GM23338 (cell line): Measurements from ENCODE around the gene LAMB1. TPM values are rescaled to one million over a fixed set of nuclear protein-coding genes. Genes with fewer than 3 reads are reported as not detected.

Experiments used
- ATAC-seq: fragments of 200-7000 bp; cut with Tn5 transposase; 3 replicates; pipeline ENCODE4 v1.9.1; 2020
- DNase-seq: peaks from one replicate; pipeline ENCODE4 v3.0.0-alpha.2; 2015; ENCODE audit warnings: low spot score
- H2AFZ ChIP-seq: fragments of 200-600 bp; sonication (generic); 2 replicates; pipeline ENCODE4 v1.8.0; 2016; ENCODE audit warnings: antibody characterized with exemption, mild to moderate bottlenecking, moderate library complexity
- H3F3A ChIP-seq: fragments of 200-600 bp; sonication (generic); replicated peaks from 2 replicates; pipeline ENCODE4 v1.8.0; 2017; ENCODE audit warnings: antibody characterized with exemption, mixed run types, low read depth
- H3K27ac ChIP-seq: fragments of 200-600 bp; sonication (generic); 2 replicates; pipeline ENCODE4 v1.6.1; 2016; ENCODE audit warnings: low read depth
- H3K27me3 ChIP-seq: fragments of 200-600 bp; sonication (generic); 2 replicates; pipeline ENCODE4 v1.8.0; 2016; ENCODE audit warnings: mild to moderate bottlenecking, mixed run types, moderate library complexity; ENCODE audit not compliant: insufficient read depth
- H3K36me3 ChIP-seq: fragments of 200-600 bp; sonication (generic); 2 replicates; pipeline ENCODE4 v1.8.0; 2016; ENCODE audit warnings: mild to moderate bottlenecking; ENCODE audit not compliant: insufficient read depth
- H3K4me1 ChIP-seq: fragments of 200-600 bp; sonication (generic); 2 replicates; pipeline ENCODE4 v1.8.0; 2016; ENCODE audit warnings: mild to moderate bottlenecking, moderate library complexity; ENCODE audit not compliant: insufficient read depth
- H3K4me2 ChIP-seq: fragments of 200-600 bp; sonication (generic); 2 replicates; pipeline ENCODE4 v1.7.1; 2017; ENCODE audit warnings: mixed run types
- H3K4me3 ChIP-seq: fragments of 200-600 bp; sonication (generic); 2 replicates; pipeline ENCODE4 v1.6.1; 2016; ENCODE audit warnings: mixed run types
- H3K79me2 ChIP-seq: fragments of 200-600 bp; sonication (generic); replicated peaks from 2 replicates; pipeline ENCODE4 v1.8.0; 2017; ENCODE audit warnings: mild to moderate bottlenecking; ENCODE audit not compliant: insufficient read depth
- H3K9me2 ChIP-seq: fragments of 200-600 bp; sonication (generic); 2 replicates; pipeline ENCODE4 v1.8.0; 2017; ENCODE audit not compliant: insufficient read depth
- H4K20me1 ChIP-seq: fragments of 200-600 bp; sonication (generic); replicated peaks from 2 replicates; pipeline ENCODE4 v1.8.0; 2017; ENCODE audit warnings: mild to moderate bottlenecking; ENCODE audit not compliant: insufficient read depth
- H3K27ac Mint-ChIP-seq: 2 replicates; pipeline ENCODE4 v1.8.0; 2020; ENCODE audit warnings: inconsistent platforms, mild to moderate bottlenecking, moderate library complexity, mixed read lengths
- H3K27me3 Mint-ChIP-seq: 3 replicates; pipeline ENCODE4 v1.8.0; 2022; ENCODE audit warnings: low read depth, mild to moderate bottlenecking, moderate library complexity, mixed read lengths, inconsistent platforms; ENCODE audit not compliant: insufficient read depth, poor library complexity
- H3K36me3 Mint-ChIP-seq: 3 replicates; pipeline ENCODE4 v1.8.0; 2021; ENCODE audit warnings: low read depth, mild to moderate bottlenecking, inconsistent platforms, moderate library complexity, mixed read lengths
- H3K4me1 Mint-ChIP-seq: 3 replicates; pipeline ENCODE4 v1.8.0; 2020; ENCODE audit warnings: mild to moderate bottlenecking, inconsistent platforms, mixed read lengths
- H3K4me3 Mint-ChIP-seq: 3 replicates; pipeline ENCODE4 v1.8.0; 2021; ENCODE audit warnings: moderate library complexity, mild to moderate bottlenecking, inconsistent platforms, mixed read lengths
- H3K9me3 Mint-ChIP-seq: 3 replicates; pipeline ENCODE4 v1.8.0; 2020; ENCODE audit warnings: moderate library complexity, mild to moderate bottlenecking, inconsistent platforms, mixed read lengths
- CREB1 ChIP-seq: fragments of 250-450 bp; sonication (Bioruptor Pico); IDR thresholded peaks from 2 replicates; pipeline ENCODE4 v1.5.0; 2020; ENCODE audit warnings: low read depth, mild to moderate bottlenecking, moderate library complexity
- EZH2 ChIP-seq: fragments of 200-600 bp; sonication (generic); IDR thresholded peaks from one replicate; pipeline ENCODE4 v1.8.0; 2017; ENCODE audit warnings: antibody characterized with exemption, mild to moderate bottlenecking, low read depth; ENCODE audit not compliant: unreplicated experiment
- EZH2phosphoT487 ChIP-seq: fragments of 200-600 bp; sonication (generic); IDR thresholded peaks from one replicate; pipeline ENCODE4 v1.8.1; 2018; ENCODE audit warnings: antibody characterized with exemption; ENCODE audit not compliant: unreplicated experiment
- NANOG ChIP-seq: IDR thresholded peaks from 2 replicates; pipeline ENCODE4 v1.6.1; 2016; ENCODE audit warnings: antibody characterized with exemption, borderline replicate concordance
- REST ChIP-seq: IDR thresholded peaks from one replicate; pipeline ENCODE4 v1.6.1; 2018; ENCODE audit warnings: antibody characterized with exemption; ENCODE audit not compliant: unreplicated experiment
- STAT1 ChIP-seq: IDR thresholded peaks from one replicate; pipeline ENCODE4 v1.6.1; 2016; ENCODE audit warnings: antibody characterized with exemption; ENCODE audit not compliant: unreplicated experiment
- ZNF114 ChIP-seq: fragments of 250-450 bp; sonication (Bioruptor Pico); IDR thresholded peaks from 2 replicates; pipeline ENCODE4 v1.5.0; 2020; ENCODE audit warnings: mild to moderate bottlenecking, moderate library complexity
- ZNF331 ChIP-seq: fragments of 250-450 bp; sonication (Bioruptor Pico); IDR thresholded peaks from 2 replicates; pipeline ENCODE4 v1.5.0; 2020; ENCODE audit warnings: low read depth, mild to moderate bottlenecking, moderate library complexity
- polyA plus RNA-seq: library from polyadenylated mRNA; unstranded; fragments of >200 nt; fragmentation: Nextera tagmentation; extraction: Ambion mirVana; gene quantifications from 2 replicates; pipeline ENCODE4 v1.2.1, GENCODE V29; 2016
- total RNA-seq: library from RNA; depleted of rRNA; stranded (reverse); fragments of >200 nt; shearing (Covaris generic); gene quantifications from 2 replicates; pipeline ENCODE4 v1.2.3, GENCODE V29; 2014
- TF ChIP-seq, protein P1 (sequence below), 2 experiments: fragments of 200-600 bp in 1 of 2; sonication (generic) in 1 of 2; conservative IDR thresholded peaks; 2 replicates each; pipeline versions ENCODE4 v1.5.1 to v1.6.1; 2016 to 2017; ENCODE audit warnings: antibody characterized with exemption in 2 of 2, low read depth in 2 of 2, mild to moderate bottlenecking in 2 of 2, moderate library complexity in 1 of 2

The LAMB1 gene
- total and polyA plus RNA-seq, 2 experiments from 2014 or later: 53.5 to 57.8 TPM

DNA sequence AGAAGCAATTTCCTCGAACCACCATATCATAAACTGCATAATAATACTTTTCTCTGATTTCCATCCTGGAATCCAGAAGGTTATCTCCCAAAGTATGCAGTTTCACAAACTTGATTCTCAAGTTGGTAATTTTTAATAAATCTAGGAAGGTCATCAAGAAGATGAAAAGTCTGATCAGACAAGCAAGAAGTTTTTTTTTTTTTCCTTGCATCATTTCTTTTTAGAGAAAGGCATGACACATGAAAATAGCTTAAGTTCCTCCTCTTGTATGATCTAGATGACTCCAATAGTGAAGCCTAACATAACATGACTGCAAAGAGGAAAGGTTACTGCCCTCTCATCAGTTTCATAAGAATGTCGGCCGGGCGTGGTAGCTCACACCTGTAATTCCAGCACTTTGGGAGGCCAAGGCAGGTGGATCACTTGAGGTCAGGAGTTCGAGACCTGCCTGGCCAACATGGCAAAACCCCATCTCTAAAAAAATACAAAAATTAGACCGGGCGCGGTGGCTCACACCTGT is 22.2 kb downstream of the LAMB1 start:
- Mint-ChIP-seq H3K4me3 (no peak overlapping the region), H3K4me1 (peaks cover 21% of the 10 kb centered on the region), H3K9me3 (no peaks in the 10 kb centered on the region; the same call in 2 of the 3 replicates), H3K27me3 (peaks cover 5% of the 10 kb centered on the region), H3K27ac (no peak overlapping the region), H3K36me3 (peaks cover 22% of the 10 kb centered on the region)
- no peaks in the 10 kb centered on the region for H3K27me3 ChIP-seq
- ATAC-seq: no peak
- H3K4me1 ChIP-seq: peaks cover 3% of the 10 kb centered on the region; the same call in 1 of the 2 replicates
- no peaks in the 10 kb centered on the region for H3F3A ChIP-seq
- H4K20me1 ChIP-seq: no peaks in the 10 kb centered on the region
- no peak overlapping the region for H3K4me3 ChIP-seq
- no peaks in the 10 kb centered on the region; the same call in none of the 2 replicates for H3K36me3 ChIP-seq
- H3K79me2 ChIP-seq: no peaks in the 10 kb centered on the region
- no peak overlapping the region for H3K4me2 ChIP-seq
- H3K9me2 ChIP-seq: no peaks in the 10 kb centered on the region
- TF ChIP-seq NANOG (no peak), REST (no peak), STAT1 (no peak)
- H3K27ac ChIP-seq: no peak overlapping the region
- no peak for DNase-seq
- H2AFZ ChIP-seq: no peak overlapping the region

- H3F3A ChIP-seq: no peaks in the 10 kb centered on the region
- H2AFZ ChIP-seq: no peak overlapping the region
- H3K4me3 Mint-ChIP-seq: no peak overlapping the region
- peaks cover 5% of the 10 kb centered on the region for H3K27me3 Mint-ChIP-seq
- no peaks in the 10 kb centered on the region; the same call in 2 of the 3 replicates for H3K9me3 Mint-ChIP-seq
- no peak overlapping the region for H3K4me2 ChIP-seq
- H3K36me3 Mint-ChIP-seq: peaks cover 25% of the 10 kb centered on the region
- H3K27ac ChIP-seq: no peak overlapping the region
- H3K4me1 ChIP-seq: peaks cover 3% of the 10 kb centered on the region; the same call in 1 of the 2 replicates
- H3K79me2 ChIP-seq: no peaks in the 10 kb centered on the region
- ATAC-seq (no peak), DNase-seq (no peak)
- peaks cover 27% of the 10 kb centered on the region for H3K4me1 Mint-ChIP-seq
- no peak overlapping the region for H3K4me3 ChIP-seq
- H3K27ac Mint-ChIP-seq: no peak overlapping the region
- H4K20me1 ChIP-seq: no peaks in the 10 kb centered on the region
- no peaks in the 10 kb centered on the region; the same call in 1 of the 2 replicates for H3K36me3 ChIP-seq
- H3K9me2 ChIP-seq: no peaks in the 10 kb centered on the region
- no peaks in the 10 kb centered on the region for H3K27me3 ChIP-seq
- TF ChIP-seq ZNF331 (CRISPR knock-in tag) (no peak), REST (no peak), CREB1 (CRISPR knock-in tag) (no peak), EZH2phosphoT487 (no peak), ZNF114 (CRISPR knock-in tag) (no peak), NANOG (no peak), STAT1 (no peak), EZH2 (no peak)
- TF ChIP-seq, protein P1, sequence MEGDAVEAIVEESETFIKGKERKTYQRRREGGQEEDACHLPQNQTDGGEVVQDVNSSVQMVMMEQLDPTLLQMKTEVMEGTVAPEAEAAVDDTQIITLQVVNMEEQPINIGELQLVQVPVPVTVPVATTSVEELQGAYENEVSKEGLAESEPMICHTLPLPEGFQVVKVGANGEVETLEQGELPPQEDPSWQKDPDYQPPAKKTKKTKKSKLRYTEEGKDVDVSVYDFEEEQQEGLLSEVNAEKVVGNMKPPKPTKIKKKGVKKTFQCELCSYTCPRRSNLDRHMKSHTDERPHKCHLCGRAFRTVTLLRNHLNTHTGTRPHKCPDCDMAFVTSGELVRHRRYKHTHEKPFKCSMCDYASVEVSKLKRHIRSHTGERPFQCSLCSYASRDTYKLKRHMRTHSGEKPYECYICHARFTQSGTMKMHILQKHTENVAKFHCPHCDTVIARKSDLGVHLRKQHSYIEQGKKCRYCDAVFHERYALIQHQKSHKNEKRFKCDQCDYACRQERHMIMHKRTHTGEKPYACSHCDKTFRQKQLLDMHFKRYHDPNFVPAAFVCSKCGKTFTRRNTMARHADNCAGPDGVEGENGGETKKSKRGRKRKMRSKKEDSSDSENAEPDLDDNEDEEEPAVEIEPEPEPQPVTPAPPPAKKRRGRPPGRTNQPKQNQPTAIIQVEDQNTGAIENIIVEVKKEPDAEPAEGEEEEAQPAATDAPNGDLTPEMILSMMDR (conservative IDR thresholded peaks at IDR 0.05; ENCODE audit: low read depth in 2 of 2): no peak
Observed at GRCh38 chr7:107980171-107980570, 22.8 kb downstream of the LAMB1 start.
